A549 (cell line): ENCODE results near the gene TOE1. TPM values are rescaled to one million over a fixed set of nuclear protein-coding genes. Genes with fewer than 3 reads are reported as not detected.

ENCODE experiments used
- ATAC-seq, 2 experiments: fragments of 200-7000 bp in 1 of 2; fragments of >200 bp in 1 of 2; cut with Nextera tagmentation in 1 of 2; cut with Tn5 transposase in 1 of 2; 3 replicates each; pipeline versions ENCODE4 v1.8.0 to v1.9.1; 2018 to 2020; ENCODE audit warnings: mild to moderate bottlenecking in 1 of 2, moderate library complexity in 1 of 2
- CTCF ChIA-PET: fragments of 300-600 bp; sonication (Branson Sonifier 250); formaldehyde crosslinking; extraction: SDS; loops from one replicate; lab custom pipeline; 2021; ENCODE audit warnings: antibody characterized with exemption, inconsistent platforms; lab: Yijun Ruan, JAX
- POLR2A ChIA-PET: fragments of 350-600 bp; formaldehyde crosslinking; extraction: SDS; loops from one replicate; lab custom pipeline; 2021; ENCODE audit warnings: antibody characterized with exemption, inconsistent platforms; lab: Yijun Ruan, JAX
- DNase-seq, 2 experiments: peaks; one replicate each; pipeline versions ENCODE4 v3.0.0 to v3.0.0-alpha.2; 2011 to 2016; ENCODE audit warnings: low read depth in 1 of 2, low spot score in 1 of 2
- FAIRE-seq: peaks from 2 replicates; lab custom pipeline; 2011; peaks lifted over from hg19 to GRCh38; lab: Jason Lieb, UNC
- H3K27ac ChIP-seq, 2 experiments: fragments of >200 bp; sonication (Bioruptor Twin); formaldehyde crosslinking; 3 replicates each; pipeline ENCODE4 v1.5.1; 2016 to 2017
- H3K4me1 ChIP-seq: fragments of >200 bp; sonication (Bioruptor Twin); formaldehyde crosslinking; 3 replicates; pipeline ENCODE4 v1.6.1; 2016
- H3K4me2 ChIP-seq: fragments of >200 bp; sonication (Bioruptor Twin); formaldehyde crosslinking; 3 replicates; pipeline ENCODE4 v1.6.1; 2016
- H3K4me3 ChIP-seq: fragments of >200 bp; sonication (Bioruptor Twin); formaldehyde crosslinking; 3 replicates; pipeline ENCODE4 v1.5.1; 2016
- H3K9me3 ChIP-seq: fragments of >200 bp; sonication (Bioruptor Twin); formaldehyde crosslinking; 3 replicates; pipeline ENCODE4 v1.6.1; 2016
- BCL3 ChIP-seq: fragments of >200 bp; sonication (Bioruptor Twin); formaldehyde crosslinking; IDR thresholded peaks from 3 replicates; pipeline ENCODE4 v1.6.1; 2016
- CBX2 ChIP-seq: fragments of 200-600 bp; sonication (generic); IDR thresholded peaks from 2 replicates; pipeline ENCODE4 v1.6.1; 2016; ENCODE audit warnings: low read depth, mild to moderate bottlenecking, borderline replicate concordance
- CBX8 ChIP-seq: fragments of 200-600 bp; sonication (generic); IDR thresholded peaks from 2 replicates; pipeline ENCODE4 v1.6.1; 2016
- CHD2 ChIP-seq: fragments of 150-350 bp; IDR thresholded peaks from 2 replicates; pipeline ENCODE4 v1.6.1; 2014; ENCODE audit warnings: low read length; ENCODE audit not compliant: partially characterized antibody
- EP300 ChIP-seq, 2 experiments: fragments of >200 bp; sonication (Bioruptor Twin); formaldehyde crosslinking; IDR thresholded peaks; 2 replicates in 1 of 2; 3 replicates in 1 of 2; pipeline ENCODE4 v1.6.1; 2016 to 2017
- ESRRA ChIP-seq: fragments of 150-350 bp; IDR thresholded peaks from 2 replicates; pipeline ENCODE4 v1.6.1; 2014; ENCODE audit warnings: mild to moderate bottlenecking, low read length, borderline replicate concordance
- FOSB ChIP-seq: fragments of 250-450 bp; sonication (Bioruptor Pico); IDR thresholded peaks from 2 replicates; pipeline ENCODE4 v1.5.0; 2020; ENCODE audit warnings: mild to moderate bottlenecking, moderate library complexity
- FOSL2 ChIP-seq, 2 experiments: fragments of 450-650 bp in 1 of 2; fragments of >200 bp in 1 of 2; sonication (Bioruptor Twin) in 1 of 2; formaldehyde crosslinking; IDR thresholded peaks; 2 replicates each; pipeline versions ENCODE4 v1.5.0 to v1.6.1; 2016 to 2020; ENCODE audit warnings: mild to moderate bottlenecking in 1 of 2, moderate library complexity in 1 of 2
- FOXS1 ChIP-seq: fragments of 250-450 bp; sonication (Bioruptor Pico); IDR thresholded peaks from 2 replicates; pipeline ENCODE4 v1.5.0; 2020; ENCODE audit warnings: mild to moderate bottlenecking, moderate library complexity
- HEYL ChIP-seq: fragments of 250-450 bp; sonication (Bioruptor Pico); IDR thresholded peaks from 2 replicates; pipeline ENCODE4 v1.8.0; 2021; ENCODE audit warnings: mild to moderate bottlenecking, moderate library complexity
- HOXB13 ChIP-seq: fragments of 250-450 bp; sonication (Bioruptor Pico); IDR thresholded peaks from 2 replicates; pipeline ENCODE4 v1.5.0; 2020; ENCODE audit warnings: low read depth, mild to moderate bottlenecking, moderate library complexity
- JUN ChIP-seq, 2 experiments: fragments of >200 bp; sonication (Bioruptor Twin); formaldehyde crosslinking; IDR thresholded peaks; 2 replicates in 1 of 2; 3 replicates in 1 of 2; pipeline ENCODE4 v1.6.1; 2016 to 2017
- KDM1A ChIP-seq: fragments of 200-600 bp; sonication (generic); IDR thresholded peaks from 2 replicates; pipeline ENCODE4 v1.6.1; 2016; ENCODE audit warnings: low read depth, mild to moderate bottlenecking
- MYC ChIP-seq: IDR thresholded peaks from 2 replicates; pipeline ENCODE4 v1.6.1; 2012; ENCODE audit warnings: mild to moderate bottlenecking, inconsistent platforms, low read length, improper control_type of control experiment, borderline replicate concordance
- PHF8 ChIP-seq: fragments of 200-600 bp; sonication (generic); IDR thresholded peaks from 2 replicates; pipeline ENCODE4 v1.6.1; 2016; ENCODE audit warnings: low read depth, mild to moderate bottlenecking, antibody characterized with exemption, moderate library complexity, borderline replicate concordance
- POLR2AphosphoS2 ChIP-seq: conservative IDR thresholded peaks from 2 replicates; pipeline ENCODE4 v1.6.1; 2012; ENCODE audit warnings: low read length, improper control_type of control experiment, inconsistent platforms
- RAD21 ChIP-seq, 2 experiments: fragments of >200 bp in 1 of 2; sonication (Bioruptor Twin) in 1 of 2; formaldehyde crosslinking in 1 of 2; IDR thresholded peaks in 1 of 2; conservative IDR thresholded peaks in 1 of 2; 2 replicates in 1 of 2; 3 replicates in 1 of 2; pipeline ENCODE4 v1.6.1; 2012 to 2018; ENCODE audit warnings: inconsistent platforms in 1 of 2
- RCOR1 ChIP-seq: fragments of 150-350 bp; IDR thresholded peaks from 2 replicates; pipeline ENCODE4 v1.6.1; 2014; ENCODE audit warnings: antibody characterized with exemption, low read length, low read depth
- RFX5 ChIP-seq: fragments of 450-650 bp; IDR thresholded peaks from 2 replicates; pipeline ENCODE4 v1.7.1; 2014; ENCODE audit warnings: antibody characterized with exemption, mild to moderate bottlenecking, moderate library complexity
- RNF2 ChIP-seq: fragments of 200-600 bp; sonication (generic); IDR thresholded peaks from 2 replicates; pipeline ENCODE4 v1.6.1; 2016; ENCODE audit warnings: low read depth, mild to moderate bottlenecking, antibody characterized with exemption, moderate library complexity, borderline replicate concordance
- SREBF2 ChIP-seq: fragments of 450-650 bp; IDR thresholded peaks from 2 replicates; pipeline ENCODE4 v1.6.1; 2014; ENCODE audit warnings: mild to moderate bottlenecking, moderate library complexity
- TFCP2L1 ChIP-seq: fragments of 250-450 bp; sonication (Bioruptor Pico); IDR thresholded peaks from 2 replicates; pipeline ENCODE4 v1.5.0; 2021; ENCODE audit warnings: mild to moderate bottlenecking
- ZFP36 ChIP-seq: fragments of 450-650 bp; IDR thresholded peaks from 2 replicates; pipeline ENCODE4 v1.6.1; 2014; ENCODE audit warnings: borderline replicate concordance; ENCODE audit not compliant: partially characterized antibody
- ZSCAN20 ChIP-seq: fragments of 250-450 bp; sonication (Bioruptor Pico); IDR thresholded peaks from 2 replicates; pipeline ENCODE4 v1.8.0; 2022; ENCODE audit warnings: mild to moderate bottlenecking, moderate library complexity
- WGBS: methylation state at CpG from one replicate; pipeline ENCODE4 v1.1.6; 2017; ENCODE audit errors: missing lambda C conversion rate; 5-methylcytosine and 5-hydroxymethylcytosine counted together
- polyA plus RNA-seq, 4 experiments: library from polyadenylated mRNA; depleted of rRNA in 3 of 4; stranded (reverse); fragments of >200 nt; fragmentation: RNase III in 1 of 4; extraction: RNeasy Plus Mini Kit Qiagen cat#74134 plus additional on column Dnase treatment in 1 of 4; gene quantifications; 2 replicates in 3 of 4; 3 replicates in 1 of 4; pipeline ENCODE4 v1.2.3, GENCODE V29; 2011 to 2017

Gene TOE1
- polyA plus RNA-seq, 2 of the 4 experiments (the other 2 are of a cell fraction), result 13.3 to 13.7 TPM

GRCh38 chr1:45354838-45355237, 14.9 kb downstream of the TOE1 start:
- H3K4me1 ChIP-seq, result no peaks in the 10 kb centered on the region
- DNase-seq, result no peak
- WGBS, result 65% methylated on average over 4 of the region's 4 CpGs
- no peak for ATAC-seq
- no peak overlapping the region for H3K4me2 ChIP-seq
- FAIRE-seq, result no peak
- ChIA-PET CTCF (interaction anchor here (0.6 to 9.5 kb wide), 4 partner anchors 14 to 378 kb away, joined by 3 to 157 read pairs (median 3); partner anchors contain the start of genes MUTYH and TESK2), POLR2A (no interaction called here)
- no peaks in the 10 kb centered on the region for H3K9me3 ChIP-seq
- no peak overlapping the region for H3K27ac ChIP-seq
- TF ChIP-seq EP300 (IDR thresholded peaks at IDR 0.05) (no peak), CBX2 (no peak), FOSB (CRISPR knock-in tag) (no peak), RFX5 (no peak), SREBF2 (no peak), CHD2 (no peak), JUN (IDR thresholded peaks at IDR 0.05) (no peak), RNF2 (no peak), CBX8 (no peak), ZSCAN20 (CRISPR knock-in tag) (no peak), HEYL (no peak), BCL3 (no peak), PHF8 (no peak), KDM1A (no peak), FOSL2 (IDR thresholded peaks at IDR 0.05) (no peak), FOSL2 (CRISPR knock-in tag; IDR thresholded peaks at IDR 0.05) (no peak), POLR2AphosphoS2 (no peak), TFCP2L1 (CRISPR knock-in tag) (no peak), RCOR1 (no peak), HOXB13 (CRISPR knock-in tag) (no peak), FOXS1 (no peak)
- no peak overlapping the region for H3K4me3 ChIP-seq

- ATAC-seq, result no peak
- FAIRE-seq, result no peak
- 36% methylated on average over 2 of the region's 2 CpGs for WGBS
- DNase-seq, result no peak
- no peak overlapping the region for H3K4me2 ChIP-seq
- TF ChIP-seq ESRRA, result no peak
- TF ChIP-seq, all 56 proteins: peak for 0
- Histone ChIP-seq H3K4me3 (no peak overlapping the region), H3K9me3 (no peaks in the 10 kb centered on the region), H3K27ac (no peak overlapping the region), H3K4me1 (no peaks in the 10 kb centered on the region)
- ChIA-PET POLR2A (interaction anchor here (1.4 kb wide), 1 partner anchor 166 kb away, joined by 3 read pairs; the partner anchor contains the start of gene PRDX1), CTCF (interaction anchor here (0.9 to 9.5 kb wide), 3 partner anchors 15 to 341 kb away, joined by 3 to 157 read pairs (median 3); partner anchors contain the start of genes MUTYH and TESK2)
Measured at GRCh38 chr1:45355683-45356082, 15.7 kb downstream of the TOE1 start.

GRCh38 chr1:45356186-45356585, 16.2 kb downstream of the TOE1 start:
- ChIA-PET POLR2A (interaction anchor here (0.7 to 1.4 kb wide), 3 partner anchors 17 to 598 kb away, joined by 3 read pairs; partner anchors contain the start of genes PRDX1 and TOE1), CTCF (interaction anchor here (0.6 to 9.5 kb wide), 4 partner anchors 9 to 223 kb away, joined by 3 to 157 read pairs (median 6); partner anchors contain the start of gene TESK2)
- ATAC-seq (no peak), DNase-seq (no peak), FAIRE-seq (no peak)
- H3K4me2 ChIP-seq, result no peak overlapping the region
- H3K4me1 ChIP-seq, result no peaks in the 10 kb centered on the region
- TF ChIP-seq MYC, result no peak
- no peak for TF ChIP-seq RCOR1
- no peak for TF ChIP-seq EP300 (IDR thresholded peaks at IDR 0.05)
- no peak for TF ChIP-seq RAD21 (conservative IDR thresholded peaks at IDR 0.05 in 1 of 2, IDR thresholded peaks at IDR 0.05 in 1 of 2)
- TF ChIP-seq ZFP36, result no peak
- no peak for TF ChIP-seq CBX2
- 48% methylated on average over 4 of the region's 4 CpGs for WGBS
- H3K27ac ChIP-seq, result no peak overlapping the region
- H3K9me3 ChIP-seq, result no peaks in the 10 kb centered on the region
- no peak overlapping the region for H3K4me3 ChIP-seq
